HG03354 (cell line): Measurements from ENCODE around the gene UGGT1.

Experiments used
- ATAC-seq: cut with Tn5 transposase; IDR thresholded peaks from one replicate; pipeline ENCODE4 v1.9.1; 2021; ENCODE audit warnings: mild to moderate bottlenecking; ENCODE audit not compliant: unreplicated experiment, poor library complexity, severe bottlenecking

UGGT1 gene

DNA sequence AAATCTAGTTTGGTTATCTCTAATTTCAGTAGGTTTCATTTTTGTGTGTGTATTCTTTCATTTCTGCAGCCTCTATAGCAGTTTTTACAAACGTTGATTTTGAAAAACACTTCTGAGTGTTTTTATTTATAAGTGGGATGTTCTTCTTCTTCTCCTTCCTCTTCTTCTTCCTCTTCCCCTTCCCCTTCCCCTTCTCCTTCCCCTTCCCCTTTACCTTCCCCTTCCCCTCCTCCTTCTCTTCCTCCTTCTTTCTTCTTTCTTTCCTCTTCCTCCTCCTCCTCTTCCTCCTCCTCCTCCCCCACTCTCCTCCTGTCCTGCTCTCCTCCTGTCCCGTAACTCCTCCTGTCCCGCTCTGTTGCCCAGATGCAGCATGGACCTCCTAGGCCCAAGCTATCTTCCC is 4.2 kb downstream of the UGGT1 start:
- no peak for ATAC-seq

DNA sequence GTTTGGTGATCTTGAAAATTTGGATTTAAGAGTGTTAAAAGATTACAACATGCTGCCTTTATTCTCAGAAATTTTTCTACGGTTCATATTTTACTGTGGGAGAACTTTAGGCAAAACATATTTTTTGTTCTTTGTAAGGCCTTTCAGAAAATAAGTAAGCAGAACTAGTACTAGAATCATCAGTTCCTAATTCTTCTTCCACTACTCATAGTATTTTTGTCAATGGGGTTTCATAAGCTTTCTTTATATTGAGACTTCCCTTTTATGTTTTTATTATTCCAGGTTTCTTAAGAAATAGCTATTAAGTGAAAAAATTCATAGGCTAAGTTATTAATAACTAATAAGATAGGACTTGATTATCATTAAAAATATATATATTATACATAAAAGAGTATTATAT is 12.4 kb downstream of the UGGT1 start:
- ATAC-seq: no peak

GRCh38 chr2:128105072-128105471 is 14.1 kb downstream of the UGGT1 start:
- ATAC-seq: no peak

GRCh38 chr2:128108166-128108565 is 17.2 kb downstream of the UGGT1 start:
- ATAC-seq: no peak

GRCh38 chr2:128109243-128109642 is 18.2 kb downstream of the UGGT1 start:
- no peak for ATAC-seq

GRCh38 chr2:128115921-128116623 is 25.1 kb downstream of the UGGT1 start:
- ATAC-seq: no peak

DNA sequence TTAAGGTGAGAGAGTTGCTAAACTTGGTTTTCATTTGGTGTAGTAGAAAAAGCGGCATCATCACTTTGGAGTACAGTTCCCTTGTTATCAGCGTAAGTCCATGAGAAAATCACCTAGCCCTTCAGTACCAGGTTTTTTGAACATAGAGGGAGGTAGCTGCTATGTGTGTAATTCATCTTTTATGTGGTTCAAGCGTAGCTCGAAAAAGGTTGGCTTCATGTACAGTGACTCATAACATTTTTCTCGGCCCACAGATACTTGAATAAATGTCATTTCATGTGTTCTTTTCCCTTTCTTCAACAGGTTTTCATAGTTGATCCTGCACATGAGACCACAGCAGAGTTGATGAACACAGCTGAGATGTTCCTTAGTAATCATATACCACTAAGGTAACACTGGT is 43.6 kb downstream of the UGGT1 start:
- no peak for ATAC-seq

DNA sequence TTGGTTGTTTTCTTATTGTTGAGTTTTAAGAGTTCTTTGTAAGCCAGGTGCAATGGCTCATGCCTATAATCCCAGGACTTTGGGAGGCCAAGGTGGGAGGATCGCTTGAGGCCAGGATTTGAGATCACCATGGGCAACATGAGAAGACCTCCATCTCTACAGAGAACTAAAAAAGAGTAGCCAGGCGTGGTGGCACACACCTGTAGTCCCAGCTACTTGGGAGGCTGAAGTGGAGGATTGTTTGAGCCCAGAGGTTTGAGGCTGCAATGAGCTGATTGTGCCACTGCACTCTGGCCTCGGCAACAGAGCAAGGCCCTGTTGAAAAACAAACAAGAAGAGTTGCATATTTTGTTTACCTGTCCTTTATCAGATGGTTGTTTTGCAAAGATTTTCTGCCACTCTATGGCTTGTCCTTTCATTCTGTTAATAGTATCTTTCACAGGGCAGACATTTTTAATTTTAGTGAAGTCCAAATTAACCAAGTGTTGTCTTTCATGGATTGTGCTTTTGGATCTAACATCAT is 46.2 kb downstream of the UGGT1 start:
- ATAC-seq: no peak

- ATAC-seq: no peak
These were observed 48.6 kb downstream of the UGGT1 start for GRCh38 chr2:128139624-128140023.

DNA sequence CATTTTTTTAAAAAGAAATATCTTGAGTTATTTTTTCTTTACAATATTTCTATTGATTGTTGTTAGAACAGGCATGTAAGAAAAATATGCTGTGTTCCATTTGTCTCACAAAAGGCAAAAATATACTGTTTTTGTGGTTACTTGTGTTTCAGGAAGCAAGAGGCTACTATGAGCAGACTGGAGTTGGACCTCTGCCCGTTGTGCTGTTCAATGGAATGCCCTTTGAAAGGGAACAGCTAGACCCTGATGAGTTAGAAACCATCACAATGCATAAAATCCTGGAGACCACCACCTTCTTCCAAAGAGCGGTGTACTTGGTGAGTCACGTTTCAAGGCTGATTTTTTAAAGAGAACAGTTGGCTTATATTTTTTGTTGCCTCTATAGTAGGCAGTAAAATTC is 54.7 kb downstream of the UGGT1 start:
- ATAC-seq: no peak

GRCh38 chr2:128153786-128154185 is 62.8 kb downstream of the UGGT1 start:
- ATAC-seq: no peak

DNA sequence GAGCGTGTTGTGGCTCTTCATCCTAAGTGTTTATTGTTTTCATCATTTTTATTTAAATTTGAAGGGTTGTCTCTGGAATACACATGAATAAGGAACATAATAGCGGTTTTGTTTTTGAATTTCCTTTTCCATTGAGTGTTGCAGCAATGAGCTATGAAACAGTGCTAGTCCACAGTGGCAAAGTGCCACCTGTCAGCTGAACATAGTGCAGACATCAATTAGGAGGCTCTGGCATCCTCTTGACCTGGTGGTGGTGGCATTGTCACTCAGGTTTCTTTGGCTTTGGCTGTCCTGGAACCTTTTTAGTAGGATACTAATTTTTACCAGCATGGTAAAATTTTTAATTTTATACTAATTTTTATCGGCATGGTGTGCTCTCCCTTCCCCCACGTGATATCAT is 63.2 kb downstream of the UGGT1 start:
- ATAC-seq: no peak

- no peak for ATAC-seq
These were observed 65.0 kb downstream of the UGGT1 start for GRCh38 chr2:128155970-128156369.

- no peak for ATAC-seq
These were observed 65.8 kb downstream of the UGGT1 start for GRCh38 chr2:128156812-128157211.

DNA sequence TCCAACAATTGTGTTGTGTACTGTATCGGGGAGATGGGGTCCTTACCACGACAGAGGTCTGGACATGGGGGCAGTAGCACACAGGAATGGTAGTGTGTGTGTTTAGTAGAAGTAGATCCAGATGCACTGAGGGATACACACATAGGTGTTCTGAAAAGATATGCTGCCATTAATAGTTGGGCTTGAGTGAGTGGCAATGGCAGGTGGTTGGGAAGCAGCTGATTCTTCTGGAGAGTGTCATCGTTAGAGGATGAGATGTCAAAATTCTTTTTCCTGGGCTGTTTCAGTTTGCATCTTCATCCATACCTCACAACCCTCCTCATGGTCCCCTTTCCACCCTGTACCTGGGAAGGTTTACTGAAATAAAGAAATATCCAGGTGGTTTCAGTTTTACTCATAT is 66.6 kb downstream of the UGGT1 start:
- ATAC-seq: no peak

DNA sequence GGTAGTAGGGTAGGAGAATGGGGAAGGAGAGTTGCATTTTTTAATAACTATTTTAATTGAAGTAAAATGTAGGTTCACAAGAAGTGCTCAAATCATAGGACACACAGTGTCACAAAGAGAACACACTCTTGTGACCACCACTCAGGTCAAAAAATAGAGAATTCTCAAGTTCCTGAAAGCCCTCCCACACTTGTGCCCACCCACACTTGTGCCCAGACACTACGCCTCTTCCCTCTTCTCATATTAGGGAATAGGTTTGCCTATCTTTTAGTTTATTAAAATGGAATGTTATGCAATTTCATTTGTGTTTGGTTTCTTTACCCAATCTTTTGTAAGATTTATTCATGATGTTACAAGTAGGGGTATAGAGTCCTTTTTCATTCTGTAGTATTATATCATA is 67.2 kb downstream of the UGGT1 start:
- ATAC-seq: no peak

DNA sequence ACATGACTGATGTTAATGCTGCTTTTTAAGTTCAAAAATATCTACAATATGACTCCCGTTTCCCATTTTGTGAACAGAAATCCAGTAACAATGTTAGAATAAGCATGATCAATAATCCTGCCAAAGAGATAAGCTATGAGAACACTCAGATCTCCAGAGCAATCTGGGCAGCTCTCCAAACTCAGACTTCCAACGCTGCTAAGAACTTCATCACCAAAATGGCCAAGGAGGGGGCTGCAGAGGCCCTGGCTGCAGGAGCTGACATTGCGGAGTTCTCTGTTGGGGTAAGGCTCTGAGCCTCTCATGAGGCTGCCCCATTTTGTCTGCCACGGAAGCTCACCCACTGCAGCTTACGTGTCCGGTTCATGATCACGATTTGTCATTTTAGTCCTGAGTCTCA is 68.4 kb downstream of the UGGT1 start:
- no peak for ATAC-seq

DNA sequence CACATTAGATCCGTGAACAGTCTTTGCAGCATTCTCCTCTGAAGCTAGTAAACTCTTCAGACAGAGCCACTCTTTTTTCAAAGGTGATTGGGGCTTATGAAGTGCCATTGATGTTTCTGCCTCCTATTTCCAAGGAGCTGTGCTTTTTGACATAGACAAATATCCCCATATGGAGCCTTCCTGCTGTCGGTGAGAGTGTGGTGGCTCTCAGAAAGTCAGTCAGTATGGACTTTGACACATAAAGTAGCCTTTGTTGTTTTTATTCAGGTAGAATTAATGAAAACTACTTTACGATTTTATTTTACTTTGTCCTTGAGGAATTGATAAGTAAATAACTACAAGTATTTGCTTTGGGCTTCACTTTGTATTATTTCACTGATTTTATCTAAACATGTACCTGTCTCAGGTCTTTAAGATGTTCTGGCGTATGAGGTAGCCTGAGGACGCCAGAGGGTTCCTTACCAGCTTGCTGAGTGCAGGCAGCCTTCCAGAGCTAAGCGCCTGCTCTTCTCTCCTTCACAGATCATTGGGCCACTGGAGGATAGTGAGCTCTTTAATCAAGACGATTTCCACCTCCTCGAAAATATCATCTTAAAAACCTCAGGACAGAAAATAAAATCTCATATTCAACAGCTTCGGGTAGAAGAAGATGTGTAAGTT is 69.7 kb downstream of the UGGT1 start:
- no peak for ATAC-seq

- ATAC-seq: no peak
These were observed 71.3 kb downstream of the UGGT1 start for GRCh38 chr2:128162266-128162665.

GRCh38 chr2:128164311-128164710 is 73.3 kb downstream of the UGGT1 start:
- ATAC-seq: no peak

- no peak for ATAC-seq
These were observed 75.8 kb downstream of the UGGT1 start for GRCh38 chr2:128166746-128167353.
